Neural cell (in vitro differentiated cells): ENCODE data around the gene AKT3. TPM values are rescaled to one million over a fixed set of nuclear protein-coding genes. Genes with fewer than 3 reads are reported as not detected.

Experiments
- H2AFZ ChIP-seq: fragments of 200-600, 300-800 bp; sonication (generic), shearing (Covaris generic); 2 replicates; pipeline ENCODE4 v1.6.0; 2014; ENCODE audit warnings: low read depth, mild to moderate bottlenecking, antibody characterized with exemption, low read length, moderate library complexity
- H3F3A ChIP-seq: fragments of 200-600 bp; shearing (Covaris generic); 2 replicates; pipeline ENCODE4 v1.6.1; 2016; ENCODE audit warnings: mild to moderate bottlenecking, moderate library complexity, mixed read lengths, antibody characterized with exemption, low read length; ENCODE audit not compliant: insufficient read depth, poor library complexity, severe bottlenecking
- H3K27ac ChIP-seq: fragments of 200-600, 300-800 bp; sonication (generic), shearing (Covaris generic); 2 replicates; pipeline ENCODE4 v1.5.1; 2014; ENCODE audit warnings: mild to moderate bottlenecking, low read length, moderate library complexity
- H3K27me3 ChIP-seq: fragments of 300-800, 200-600 bp; sonication (generic), shearing (Covaris generic); 2 replicates; pipeline ENCODE4 v1.6.0; 2014; ENCODE audit warnings: mild to moderate bottlenecking, low read depth, low read length, moderate library complexity; ENCODE audit not compliant: insufficient read depth
- H3K36me3 ChIP-seq: fragments of 300-800, 200-600 bp; sonication (generic), shearing (Covaris generic); 2 replicates; pipeline ENCODE4 v1.5.1; 2014; ENCODE audit warnings: mild to moderate bottlenecking, antibody characterized with exemption, low read length, moderate library complexity; ENCODE audit not compliant: insufficient read depth
- H3K4me2 ChIP-seq: fragments of 300-800, 200-600 bp; sonication (generic), shearing (Covaris generic); 2 replicates; pipeline ENCODE4 v1.6.0; 2014; ENCODE audit warnings: mild to moderate bottlenecking, low read length
- H3K4me3 ChIP-seq: fragments of 300-800, 200-600 bp; sonication (generic), shearing (Covaris generic); 2 replicates; pipeline ENCODE4 v1.5.1; 2014; ENCODE audit warnings: mild to moderate bottlenecking, low read length, moderate library complexity
- H3K79me2 ChIP-seq: fragments of 200-600 bp; shearing (Covaris generic); replicated peaks from 2 replicates; pipeline ENCODE4 v1.6.0; 2014; ENCODE audit warnings: mild to moderate bottlenecking, low read length, moderate library complexity; ENCODE audit not compliant: insufficient read depth
- H3K9ac ChIP-seq: fragments of 300-800, 200-600 bp; sonication (generic), shearing (Covaris generic); 2 replicates; pipeline ENCODE4 v1.6.1; 2016; ENCODE audit warnings: mild to moderate bottlenecking, low read length, mixed read lengths
- H3K9me2 ChIP-seq: fragments of 200-600 bp; shearing (Covaris generic); 2 replicates; pipeline ENCODE4 v1.6.1; 2016; ENCODE audit warnings: mild to moderate bottlenecking, low read length, mixed read lengths; ENCODE audit not compliant: insufficient read depth
- H3K9me3 ChIP-seq: fragments of 200-600, 300-800 bp; sonication (generic), shearing (Covaris generic); 2 replicates; pipeline ENCODE4 v1.6.1; 2016; ENCODE audit warnings: mild to moderate bottlenecking, mixed run types, low read length, moderate library complexity, mixed read lengths
- H4K20me1 ChIP-seq: fragments of 200-600 bp; shearing (Covaris generic); 2 replicates; pipeline ENCODE4 v1.6.1; 2016; ENCODE audit warnings: mild to moderate bottlenecking, mixed run types; ENCODE audit not compliant: insufficient read depth
- CTCF ChIP-seq: fragments of 450-650 bp; IDR thresholded peaks from 2 replicates; pipeline ENCODE4 v1.5.1; 2014; ENCODE audit warnings: antibody characterized with exemption, mild to moderate bottlenecking, moderate library complexity; ENCODE audit not compliant: poor library complexity, severe bottlenecking
- EP300 ChIP-seq: fragments of 450-650 bp; conservative IDR thresholded peaks from 2 replicates; pipeline ENCODE4 v1.6.1; 2014; ENCODE audit warnings: antibody characterized with exemption, mild to moderate bottlenecking, moderate library complexity; ENCODE audit not compliant: poor library complexity, severe bottlenecking
- EZH2 ChIP-seq: fragments of 200-600, 300-800 bp; shearing (Covaris generic), sonication (generic); IDR thresholded peaks from 2 replicates; pipeline ENCODE4 v1.6.1; 2014; ENCODE audit warnings: antibody characterized with exemption, low read length, borderline replicate concordance, mild to moderate bottlenecking; ENCODE audit not compliant: insufficient read depth, poor library complexity, severe bottlenecking
- MXI1 ChIP-seq: fragments of 450-650 bp; conservative IDR thresholded peaks from 2 replicates; pipeline ENCODE4 v1.6.1; 2014; ENCODE audit warnings: antibody characterized with exemption, mild to moderate bottlenecking; ENCODE audit not compliant: poor library complexity, severe bottlenecking
- POLR2AphosphoS5 ChIP-seq: IDR thresholded peaks from 2 replicates; pipeline ENCODE4 v1.6.1; 2012
- RAD21 ChIP-seq: fragments of 450-650 bp; conservative IDR thresholded peaks from 2 replicates; pipeline ENCODE4 v1.6.1; 2014; ENCODE audit warnings: antibody characterized with exemption, mild to moderate bottlenecking, moderate library complexity
- REST ChIP-seq: IDR thresholded peaks from 2 replicates; pipeline ENCODE4 v1.6.1; 2012; ENCODE audit warnings: borderline replicate concordance
- SMC3 ChIP-seq: fragments of 450-650 bp; conservative IDR thresholded peaks from 2 replicates; pipeline ENCODE4 v1.6.1; 2014; ENCODE audit warnings: antibody characterized with exemption, mild to moderate bottlenecking, moderate library complexity; ENCODE audit not compliant: poor library complexity
- TAF1 ChIP-seq: IDR thresholded peaks from 2 replicates; pipeline ENCODE4 v1.6.1; 2012; ENCODE audit warnings: low read depth
- polyA plus RNA-seq: library from polyadenylated mRNA; depleted of rRNA; stranded (reverse); fragments of >200 nt; gene quantifications from 2 replicates; pipeline ENCODE4 v1.2.3, GENCODE V29; 2014

The AKT3 gene
- polyA plus RNA-seq, 1 donor from 2014 or later = 46.0 TPM

- Histone ChIP-seq H3K4me3 (no peak overlapping the region), H3K9me2 (no peaks in the 10 kb centered on the region), H3K27ac (no peak overlapping the region), H3F3A (no peaks in the 10 kb centered on the region), H3K9me3 (no peaks in the 10 kb centered on the region), H3K27me3 (no peaks in the 10 kb centered on the region), H3K79me2 (no peaks in the 10 kb centered on the region), H3K4me2 (no peak overlapping the region), H4K20me1 (no peaks in the 10 kb centered on the region), H2AFZ (no peak overlapping the region), H3K9ac (no peak overlapping the region), H3K36me3 (no peaks in the 10 kb centered on the region)
- TF ChIP-seq POLR2AphosphoS5 (no peak), RAD21 (no peak), SMC3 (no peak)
Measured at GRCh38 chr1:243726806-243727502, 123.1 kb downstream of the AKT3 start.

GRCh38 chr1:243725846-243726245 lies 124.2 kb downstream of the AKT3 start:
- H4K20me1 ChIP-seq = no peaks in the 10 kb centered on the region
- H3K27me3 ChIP-seq = no peaks in the 10 kb centered on the region
- no peak overlapping the region for H3K4me2 ChIP-seq
- TF ChIP-seq EZH2 (no peak), POLR2AphosphoS5 (no peak), CTCF (no peak), RAD21 (no peak), SMC3 (no peak), EP300 (no peak), TAF1 (no peak), REST (no peak), MXI1 (no peak)
- no peak overlapping the region for H3K4me3 ChIP-seq
- peaks cover 5% of the 10 kb centered on the region for H3K79me2 ChIP-seq
- no peaks in the 10 kb centered on the region for H3K9me2 ChIP-seq
- no peaks in the 10 kb centered on the region for H3K36me3 ChIP-seq
- no peak overlapping the region for H3K27ac ChIP-seq
- no peaks in the 10 kb centered on the region for H3F3A ChIP-seq
- no peaks in the 10 kb centered on the region for H3K9me3 ChIP-seq
- H3K9ac ChIP-seq = no peak overlapping the region
- no peak overlapping the region for H2AFZ ChIP-seq
